CD4-positive, alpha-beta T cell (primary cell): ENCODE data around the gene DIPK1A. TPM values are rescaled to one million over a fixed set of nuclear protein-coding genes. Genes with fewer than 3 reads are reported as not detected.

Experiments used
- ATAC-seq: fragments of 200-7000 bp; cut with Tn5 transposase; one replicate; pipeline ENCODE4 v1.10.0; 2022; ENCODE audit warnings: mild to moderate bottlenecking; ENCODE audit not compliant: poor library complexity
- CTCF ChIA-PET: fragments of 350-600 bp; sonication (Branson Sonifier 250); formaldehyde crosslinking; loops from one replicate; lab custom pipeline; 2021; ENCODE audit warnings: antibody characterized with exemption, inconsistent platforms; lab: Charles Lee
- POLR2A ChIA-PET: fragments of 350-600 bp; sonication (Branson Sonifier 250); formaldehyde crosslinking; loops from one replicate; lab custom pipeline; 2021; ENCODE audit warnings: antibody characterized with exemption, inconsistent platforms; lab: Charles Lee
- DNase-seq, 14 experiments: peaks; one replicate each; pipeline ENCODE4 v3.0.0-alpha.2; 2013 to 2020; ENCODE audit warnings: mixed read lengths in 2 of 14
- H3K27ac ChIP-seq, 2 donors: one replicate each; pipeline versions ENCODE4 v1.5.1 to v1.7.0; 2013; ENCODE audit warnings: low read length in 2 of 2, low read depth in 1 of 2, mild to moderate bottlenecking in 1 of 2
- H3K27me3 ChIP-seq, 2 experiments: 1 replicate in 1 of 2; 2 replicates in 1 of 2; pipeline versions ENCODE4 v1.6.1 to v1.7.0; 2013; ENCODE audit warnings: low read length in 2 of 2, control low read depth in 1 of 2, mild to moderate bottlenecking in 1 of 2, moderate library complexity in 1 of 2; ENCODE audit not compliant: insufficient read depth in 2 of 2, control insufficient read depth in 1 of 2
- H3K36me3 ChIP-seq: one replicate; pipeline ENCODE4 v1.6.1; 2013; ENCODE audit warnings: low read length, control low read depth; ENCODE audit not compliant: insufficient read depth
- H3K4me1 ChIP-seq: one replicate; pipeline ENCODE4 v1.6.1; 2013; ENCODE audit warnings: low read length, control low read depth; ENCODE audit not compliant: insufficient read depth
- H3K4me3 ChIP-seq: one replicate; pipeline ENCODE4 v1.5.1; 2013; ENCODE audit warnings: mild to moderate bottlenecking, low read length, moderate library complexity
- H3K9me3 ChIP-seq, 2 experiments: 1 replicate in 1 of 2; 2 replicates in 1 of 2; pipeline versions ENCODE4 v1.6.1 to v1.7.0; 2013; ENCODE audit warnings: low read length in 2 of 2, mild to moderate bottlenecking in 2 of 2, control low read depth in 1 of 2, moderate library complexity in 1 of 2; ENCODE audit not compliant: control insufficient read depth in 1 of 2, insufficient read depth in 1 of 2
- H3K27ac Mint-ChIP-seq: one replicate; pipeline ENCODE4 v1.8.0; 2020; ENCODE audit warnings: mixed read lengths
- H3K27me3 Mint-ChIP-seq: one replicate; pipeline ENCODE4 v1.8.0; 2021; ENCODE audit warnings: mixed read lengths
- H3K36me3 Mint-ChIP-seq: one replicate; pipeline ENCODE4 v1.8.0; 2021; ENCODE audit warnings: low read depth, mixed read lengths
- H3K4me1 Mint-ChIP-seq: one replicate; pipeline ENCODE4 v1.8.0; 2021; ENCODE audit warnings: low read depth, mixed read lengths
- H3K4me3 Mint-ChIP-seq: one replicate; pipeline ENCODE4 v1.8.0; 2020; ENCODE audit warnings: mild to moderate bottlenecking, mixed read lengths
- H3K9me3 Mint-ChIP-seq: one replicate; pipeline ENCODE4 v1.8.0; 2020; ENCODE audit warnings: mixed read lengths
- intact Hi-C, 2 experiments: fragments of 100-400 bp; cut with DNase I in 1 of 2; cut with micrococcal nuclease in 1 of 2; formaldehyde crosslinking; loops; one replicate each; pipeline versions ENCODE4 v1.15.1 to v1.9.0; 2023 to 2025; cut with DNase I, micrococcal nuclease
- total RNA-seq, 174 experiments: library from RNA in 2 of 174; stranded (reverse) in 2 of 174; gene quantifications; one replicate each; pipeline ENCODE4 v1.2.3 and lab custom pipeline; 2021 to 2026
- TF ChIP-seq, protein P1 (sequence below): fragments of 200-600 bp; IDR thresholded peaks from one replicate; pipeline ENCODE4 v1.8.0; 2022; ENCODE audit warnings: antibody characterized with exemption, mild to moderate bottlenecking

DIPK1A gene
- total RNA-seq, 2 experiments from 2014 or later, result 7.0 to 7.3 TPM

DNA sequence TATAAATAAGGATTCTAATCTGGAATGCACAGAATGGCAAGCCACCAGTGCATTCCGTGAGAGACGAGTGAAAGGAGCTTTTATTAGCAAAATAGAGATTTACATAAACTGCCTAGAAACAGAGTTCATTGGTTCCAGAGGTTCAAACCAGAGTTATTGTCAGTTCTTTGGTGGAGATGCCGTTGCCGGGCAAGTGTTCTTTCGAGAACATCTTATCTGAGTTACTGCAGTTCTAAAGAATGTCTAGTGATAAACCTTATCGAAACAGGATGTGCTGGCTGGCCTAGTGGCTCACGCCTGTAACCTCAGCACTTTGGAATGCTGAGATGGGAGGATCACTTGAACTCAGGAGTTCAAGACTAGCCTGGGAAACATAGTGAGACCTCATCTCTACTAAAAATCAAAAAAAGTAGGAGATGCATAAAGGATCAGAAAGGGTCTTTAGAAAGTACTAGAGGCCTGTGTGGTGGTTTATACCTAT, 156.5 kb downstream of the DIPK1A start:
- POLR2A ChIA-PET, result no interaction called here
- Mint-ChIP-seq H3K27me3 (peaks cover 5% of the 10 kb centered on the region), H3K9me3 (no peaks in the 10 kb centered on the region), H3K36me3 (no peaks in the 10 kb centered on the region), H3K4me1 (no peaks in the 10 kb centered on the region), H3K4me3 (no peak overlapping the region), H3K27ac (no peak overlapping the region)
- intact Hi-C loops, result no loop called here
- TF ChIP-seq, protein P1, sequence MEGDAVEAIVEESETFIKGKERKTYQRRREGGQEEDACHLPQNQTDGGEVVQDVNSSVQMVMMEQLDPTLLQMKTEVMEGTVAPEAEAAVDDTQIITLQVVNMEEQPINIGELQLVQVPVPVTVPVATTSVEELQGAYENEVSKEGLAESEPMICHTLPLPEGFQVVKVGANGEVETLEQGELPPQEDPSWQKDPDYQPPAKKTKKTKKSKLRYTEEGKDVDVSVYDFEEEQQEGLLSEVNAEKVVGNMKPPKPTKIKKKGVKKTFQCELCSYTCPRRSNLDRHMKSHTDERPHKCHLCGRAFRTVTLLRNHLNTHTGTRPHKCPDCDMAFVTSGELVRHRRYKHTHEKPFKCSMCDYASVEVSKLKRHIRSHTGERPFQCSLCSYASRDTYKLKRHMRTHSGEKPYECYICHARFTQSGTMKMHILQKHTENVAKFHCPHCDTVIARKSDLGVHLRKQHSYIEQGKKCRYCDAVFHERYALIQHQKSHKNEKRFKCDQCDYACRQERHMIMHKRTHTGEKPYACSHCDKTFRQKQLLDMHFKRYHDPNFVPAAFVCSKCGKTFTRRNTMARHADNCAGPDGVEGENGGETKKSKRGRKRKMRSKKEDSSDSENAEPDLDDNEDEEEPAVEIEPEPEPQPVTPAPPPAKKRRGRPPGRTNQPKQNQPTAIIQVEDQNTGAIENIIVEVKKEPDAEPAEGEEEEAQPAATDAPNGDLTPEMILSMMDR, result no peak
- Histone ChIP-seq H3K27ac (no peak overlapping the region), H3K27me3 (no peaks in the 10 kb centered on the region), H3K4me1 (no peaks in the 10 kb centered on the region), H3K9me3 (no peaks in the 10 kb centered on the region), H3K36me3 (no peaks in the 10 kb centered on the region), H3K4me3 (no peak overlapping the region)
- peak; percentile 82 for ATAC-seq
- CTCF ChIA-PET, result no interaction called here
- peak in 3 of 14 experiments; percentile 25 to 50 (median 36) for DNase-seq

DNA sequence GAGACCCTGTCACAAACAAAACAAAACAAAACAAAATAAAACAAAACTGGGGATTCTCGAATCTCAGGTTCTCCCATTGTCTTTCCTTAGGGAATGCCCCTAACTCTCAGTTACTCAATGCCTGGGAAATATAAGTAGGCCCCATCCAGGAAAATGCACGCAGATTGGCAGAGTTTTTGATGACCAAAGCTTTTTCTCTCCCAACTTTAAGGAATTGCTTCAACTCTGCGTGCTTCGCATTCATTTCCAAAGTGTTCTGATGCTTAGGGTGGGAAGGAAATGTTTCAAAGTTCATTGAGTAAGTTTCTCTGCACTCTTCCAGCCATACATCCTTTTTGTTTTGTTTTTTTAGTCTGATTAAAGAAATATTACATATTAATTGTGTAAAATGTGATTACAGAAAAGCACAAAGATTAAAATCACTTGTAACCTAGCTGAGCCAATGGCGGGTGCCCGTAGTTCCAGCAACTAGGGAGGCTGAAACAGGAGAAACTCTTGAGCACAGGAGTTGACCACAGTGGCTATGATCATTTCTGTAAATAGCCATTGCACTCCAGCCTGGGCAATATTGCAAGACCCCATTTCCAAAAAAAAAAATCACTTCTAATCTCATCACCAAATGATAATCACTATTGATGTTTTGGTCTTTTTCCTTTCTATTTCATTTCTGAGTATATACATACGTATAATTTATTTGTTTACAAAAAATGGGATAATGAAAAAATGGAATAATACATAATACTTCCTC, 157.9 kb downstream of the DIPK1A start:
- H3K27me3 ChIP-seq, result no peaks in the 10 kb centered on the region
- H3K27ac Mint-ChIP-seq, result no peak overlapping the region
- no peaks in the 10 kb centered on the region for H3K36me3 Mint-ChIP-seq
- H3K9me3 Mint-ChIP-seq, result no peaks in the 10 kb centered on the region
- peaks cover 5% of the 10 kb centered on the region for H3K27me3 Mint-ChIP-seq
- DNase-seq (no peak), ATAC-seq (no peak)
- H3K4me3 ChIP-seq, result no peak overlapping the region
- TF ChIP-seq, protein P1, result no peak
- H3K27ac ChIP-seq, result no peak overlapping the region
- no peaks in the 10 kb centered on the region for H3K9me3 ChIP-seq
- POLR2A ChIA-PET, result no interaction called here
- intact Hi-C loops, result no loop called here
- H3K4me1 Mint-ChIP-seq, result no peaks in the 10 kb centered on the region
- CTCF ChIA-PET, result no interaction called here
- no peaks in the 10 kb centered on the region for H3K36me3 ChIP-seq
- H3K4me3 Mint-ChIP-seq, result no peak overlapping the region
- no peaks in the 10 kb centered on the region for H3K4me1 ChIP-seq

DNA sequence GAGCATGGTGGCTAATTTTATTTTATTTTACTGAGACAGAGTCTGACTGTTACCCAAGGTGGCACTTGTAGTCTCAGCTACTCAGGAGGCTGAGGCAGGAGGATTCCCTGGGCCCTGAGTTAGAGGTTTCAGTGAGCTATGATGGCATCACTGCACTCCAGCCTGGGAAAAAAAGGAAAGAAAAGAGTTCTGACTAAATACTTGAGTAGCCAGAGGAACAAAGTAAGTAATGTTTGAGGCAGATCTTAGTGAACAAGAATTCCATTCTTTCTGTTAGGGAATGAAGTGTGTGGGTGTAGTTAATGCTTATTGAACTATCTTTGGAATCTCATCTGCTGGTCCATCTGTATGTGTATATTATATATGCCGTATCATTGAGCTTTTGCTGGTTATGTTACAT, 163.3 kb downstream of the DIPK1A start:
- ATAC-seq, result no peak
- H3K27ac ChIP-seq, result no peak overlapping the region
- Mint-ChIP-seq H3K27me3 (peaks cover 24% of the 10 kb centered on the region), H3K4me3 (no peak overlapping the region), H3K36me3 (no peaks in the 10 kb centered on the region), H3K4me1 (no peaks in the 10 kb centered on the region), H3K9me3 (no peaks in the 10 kb centered on the region), H3K27ac (no peak overlapping the region)
- intact Hi-C loops, result no loop called here
- CTCF ChIA-PET, result interaction anchor here (0.9 kb wide), 1 partner anchor 34 kb away, joined by 3 read pairs; the partner anchor contains the start of gene RPL5
- DNase-seq, result no peak
- POLR2A ChIA-PET, result interaction anchor here (0.6 kb wide), 1 partner anchor 58 kb away, joined by 3 read pairs; no protein-coding TSS in a partner anchor
- TF ChIP-seq, protein P1, result no peak
- H3K4me1 ChIP-seq, result no peaks in the 10 kb centered on the region
- no peaks in the 10 kb centered on the region for H3K36me3 ChIP-seq
- H3K27me3 ChIP-seq, result peaks cover 4% of the 10 kb centered on the region in 2 experiments
- H3K4me3 ChIP-seq, result no peak overlapping the region
- no peaks in the 10 kb centered on the region for H3K9me3 ChIP-seq
